ENCODE data around the gene MYO1G. TPM values are rescaled to one million over a fixed set of nuclear protein-coding genes. Genes with fewer than 3 reads are reported as not detected.

Gene MYO1G
- total RNA-seq, 4 donors from 2014 or later, result 2.6 to 14.7 (median 4.0) TPM

- no peak for DNase-seq (ENCODE audit: low spot score)
- ATAC-seq (ENCODE audit: low FRiP score), result no peak
- TF ChIP-seq, protein P1, sequence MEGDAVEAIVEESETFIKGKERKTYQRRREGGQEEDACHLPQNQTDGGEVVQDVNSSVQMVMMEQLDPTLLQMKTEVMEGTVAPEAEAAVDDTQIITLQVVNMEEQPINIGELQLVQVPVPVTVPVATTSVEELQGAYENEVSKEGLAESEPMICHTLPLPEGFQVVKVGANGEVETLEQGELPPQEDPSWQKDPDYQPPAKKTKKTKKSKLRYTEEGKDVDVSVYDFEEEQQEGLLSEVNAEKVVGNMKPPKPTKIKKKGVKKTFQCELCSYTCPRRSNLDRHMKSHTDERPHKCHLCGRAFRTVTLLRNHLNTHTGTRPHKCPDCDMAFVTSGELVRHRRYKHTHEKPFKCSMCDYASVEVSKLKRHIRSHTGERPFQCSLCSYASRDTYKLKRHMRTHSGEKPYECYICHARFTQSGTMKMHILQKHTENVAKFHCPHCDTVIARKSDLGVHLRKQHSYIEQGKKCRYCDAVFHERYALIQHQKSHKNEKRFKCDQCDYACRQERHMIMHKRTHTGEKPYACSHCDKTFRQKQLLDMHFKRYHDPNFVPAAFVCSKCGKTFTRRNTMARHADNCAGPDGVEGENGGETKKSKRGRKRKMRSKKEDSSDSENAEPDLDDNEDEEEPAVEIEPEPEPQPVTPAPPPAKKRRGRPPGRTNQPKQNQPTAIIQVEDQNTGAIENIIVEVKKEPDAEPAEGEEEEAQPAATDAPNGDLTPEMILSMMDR (IDR thresholded peaks at IDR 0.05), result no peak
Observed at GRCh38 chr7:44984478-44984758, 5.6 kb upstream of the MYO1G start.

- TF ChIP-seq, protein P1 (IDR thresholded peaks at IDR 0.05), result no peak
- ATAC-seq (ENCODE audit: low FRiP score) (no peak), DNase-seq (ENCODE audit: low spot score) (no peak)
Observed at GRCh38 chr7:44983742-44984477, 5.1 kb upstream of the MYO1G start.

DNA sequence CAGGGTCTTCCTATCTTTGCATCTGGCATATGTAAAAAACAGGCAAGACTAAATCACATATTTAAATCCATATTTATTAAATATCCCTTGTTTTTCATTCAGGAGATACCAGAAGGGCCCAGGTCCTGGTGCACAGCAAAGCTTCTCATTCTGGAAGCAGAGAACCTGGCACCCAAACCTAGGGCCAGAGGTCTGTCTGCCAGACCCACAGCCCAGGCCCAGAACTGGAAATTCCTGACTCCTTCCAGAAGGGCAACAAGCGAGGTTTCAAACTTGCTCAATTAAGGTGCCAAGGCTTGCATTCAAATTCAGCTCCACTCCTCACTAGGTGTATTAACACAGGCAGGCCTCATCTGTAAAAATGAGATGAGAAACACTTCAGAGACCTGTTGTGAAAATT is 4.2 kb upstream of the MYO1G start:
- TF ChIP-seq, protein P1 (IDR thresholded peaks at IDR 0.05), result no peak
- DNase-seq (ENCODE audit: low spot score) (no peak), ATAC-seq (ENCODE audit: low FRiP score) (no peak)

DNA sequence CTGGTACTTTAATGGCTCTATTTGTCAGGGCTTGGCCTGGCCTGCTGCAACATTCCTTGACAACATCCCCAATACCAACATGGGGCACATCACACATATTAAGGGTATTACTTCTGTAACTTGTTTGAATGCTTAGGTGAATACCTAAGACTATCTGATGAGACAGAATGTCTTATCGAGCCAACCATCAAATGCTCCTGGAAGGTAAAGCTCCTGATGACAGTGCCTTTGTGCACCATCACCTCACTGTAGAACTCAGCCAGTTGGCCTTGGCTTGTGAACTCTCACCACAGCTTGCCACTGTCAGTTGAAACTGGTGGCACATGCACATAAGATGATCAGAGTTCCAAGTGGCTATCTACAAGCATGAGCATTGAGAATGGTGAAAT is 3.7 kb upstream of the MYO1G start:
- ATAC-seq (ENCODE audit: low FRiP score) (no peak), DNase-seq (ENCODE audit: low spot score) (no peak)

GRCh38 chr7:44981035-44981706 is 2.4 kb upstream of the MYO1G start:
- TF ChIP-seq, protein P1 (IDR thresholded peaks at IDR 0.05), result no peak
- ATAC-seq (ENCODE audit: low FRiP score) (no peak), DNase-seq (ENCODE audit: low spot score) (no peak)

More for the DNA sequence above, 3.7 kb upstream of the MYO1G start:
- TF ChIP-seq, protein P1 (IDR thresholded peaks at IDR 0.05), result no peak

DNA sequence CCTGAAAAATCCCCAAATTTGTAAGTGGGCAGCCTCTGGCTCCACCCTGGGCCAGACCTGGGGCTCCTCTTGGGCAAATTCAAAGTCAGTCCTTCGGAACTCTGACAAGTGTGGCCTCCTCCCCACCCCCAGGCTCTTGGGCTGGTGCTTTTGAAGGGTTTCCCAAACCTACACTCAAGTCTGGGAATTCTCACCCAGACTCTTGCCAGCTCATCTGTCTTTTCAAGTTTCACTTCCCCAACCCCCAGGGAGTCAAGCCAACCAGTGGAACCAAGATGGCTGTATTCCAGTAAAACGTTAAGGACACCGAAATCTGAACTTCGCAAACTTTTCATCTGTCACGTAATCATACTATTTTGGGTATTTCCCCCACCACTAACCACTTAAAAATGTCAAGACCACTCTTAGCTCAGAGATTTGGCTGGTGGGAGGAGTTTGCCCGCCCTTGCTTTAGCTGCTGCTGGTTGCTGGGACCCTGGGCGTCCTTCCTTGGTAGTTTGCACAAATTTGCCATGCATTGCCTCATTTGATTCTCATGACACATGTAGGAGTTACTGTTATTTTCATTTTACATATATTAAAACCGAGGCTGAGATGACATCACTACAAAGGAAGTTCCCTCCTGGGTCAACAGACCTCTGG is 1.7 kb upstream of the MYO1G start:
- ATAC-seq (ENCODE audit: low FRiP score) (peak; percentile 68), DNase-seq (ENCODE audit: low spot score) (no peak)
- TF ChIP-seq, protein P1 (IDR thresholded peaks at IDR 0.05), result no peak
